Dermis microvascular lymphatic vessel endothelial cell (primary cell): ENCODE data around the gene BRDT. TPM values are rescaled to one million over a fixed set of nuclear protein-coding genes. Genes with fewer than 3 reads are reported as not detected.

ENCODE experiments used
- total RNA-seq: library from RNA; depleted of rRNA; stranded (reverse); fragments of >200 nt; gene quantifications from 2 replicates; pipeline ENCODE4 v1.2.1, GENCODE V29; 2014

The BRDT gene
- total RNA-seq, 1 donor from 2014 or later, result not detected

Other genes with a start within 250 kb of the BRDT start
- gene TGFBR3, start 63.2 kb upstream of the BRDT start, total RNA-seq, result 8.3 and 25.9 TPM in 2 replicates
- gene EPHX4, start 80.6 kb downstream of the BRDT start, total RNA-seq, result 4.9 and 6.3 TPM in 2 replicates
- gene SETSIP, start 126.0 kb downstream of the BRDT start, total RNA-seq, result 0.25 and 0.26 TPM in 2 replicates
- 1.3 and 2.3 TPM in 2 replicates for gene BTBD8, start 130.9 kb downstream of the BRDT start, total RNA-seq